Gastroesophageal sphincter (tissue), 3 donors: ENCODE data around the gene SYT8.

Source experiments
- CTCF ChIP-seq, 4 experiments: fragments of 200-600 bp in 2 of 4; fragments of 450-650 bp in 2 of 4; sonication (generic) in 1 of 4; IDR thresholded peaks; one replicate each; pipeline ENCODE4 v1.5.1; 2017 to 2019; ENCODE audit warnings: antibody characterized with exemption in 4 of 4, mild to moderate bottlenecking in 2 of 4, moderate library complexity in 2 of 4
- POLR2A ChIP-seq, 2 donors: fragments of 450-650 bp; IDR thresholded peaks; one replicate each; pipeline ENCODE4 v1.6.1; 2017; ENCODE audit warnings: antibody characterized with exemption in 2 of 2, mild to moderate bottlenecking in 2 of 2, moderate library complexity in 1 of 2

GRCh38 chr11:1839204-1839923 lies 4.6 kb downstream of the SYT8 start:
- TF ChIP-seq CTCF (IDR thresholded peaks at IDR 0.05): no peak
- TF ChIP-seq POLR2A (IDR thresholded peaks at IDR 0.05): no peak
